Transverse colon (tissue), 3 donors: Measurements from ENCODE around the gene IFITM10.

ENCODE experiments used
- CTCF ChIP-seq, 5 experiments: fragments of 200-600 bp in 3 of 5; fragments of 450-650 bp in 2 of 5; sonication (generic) in 3 of 5; IDR thresholded peaks; 1 replicate in 2 of 5; 2 replicates in 3 of 5; pipeline ENCODE4 v1.5.1; 2016 to 2017; ENCODE audit warnings: antibody characterized with exemption in 5 of 5, inconsistent platforms in 3 of 5, mild to moderate bottlenecking in 2 of 5, moderate library complexity in 1 of 5
- EP300 ChIP-seq: sonication (generic); formaldehyde crosslinking; IDR thresholded peaks from one replicate; pipeline ENCODE4 v1.6.1; 2017; ENCODE audit warnings: antibody characterized with exemption, low read depth
- POLR2A ChIP-seq: fragments of 450-650 bp; IDR thresholded peaks from one replicate; pipeline ENCODE4 v1.6.1; 2016; ENCODE audit warnings: antibody characterized with exemption, mild to moderate bottlenecking, moderate library complexity

GRCh38 chr11:1728931-1729691 is 21.3 kb downstream of the IFITM10 start:
- TF ChIP-seq POLR2A = no peak
- TF ChIP-seq EP300 = no peak
- no peak for TF ChIP-seq CTCF (IDR thresholded peaks at IDR 0.05)
